ENCODE data around the gene RPS6KL1.

Gene RPS6KL1

GRCh38 chr14:74921987-74922751 is 891 bp downstream of the RPS6KL1 start:
- TF ChIP-seq, protein P1, sequence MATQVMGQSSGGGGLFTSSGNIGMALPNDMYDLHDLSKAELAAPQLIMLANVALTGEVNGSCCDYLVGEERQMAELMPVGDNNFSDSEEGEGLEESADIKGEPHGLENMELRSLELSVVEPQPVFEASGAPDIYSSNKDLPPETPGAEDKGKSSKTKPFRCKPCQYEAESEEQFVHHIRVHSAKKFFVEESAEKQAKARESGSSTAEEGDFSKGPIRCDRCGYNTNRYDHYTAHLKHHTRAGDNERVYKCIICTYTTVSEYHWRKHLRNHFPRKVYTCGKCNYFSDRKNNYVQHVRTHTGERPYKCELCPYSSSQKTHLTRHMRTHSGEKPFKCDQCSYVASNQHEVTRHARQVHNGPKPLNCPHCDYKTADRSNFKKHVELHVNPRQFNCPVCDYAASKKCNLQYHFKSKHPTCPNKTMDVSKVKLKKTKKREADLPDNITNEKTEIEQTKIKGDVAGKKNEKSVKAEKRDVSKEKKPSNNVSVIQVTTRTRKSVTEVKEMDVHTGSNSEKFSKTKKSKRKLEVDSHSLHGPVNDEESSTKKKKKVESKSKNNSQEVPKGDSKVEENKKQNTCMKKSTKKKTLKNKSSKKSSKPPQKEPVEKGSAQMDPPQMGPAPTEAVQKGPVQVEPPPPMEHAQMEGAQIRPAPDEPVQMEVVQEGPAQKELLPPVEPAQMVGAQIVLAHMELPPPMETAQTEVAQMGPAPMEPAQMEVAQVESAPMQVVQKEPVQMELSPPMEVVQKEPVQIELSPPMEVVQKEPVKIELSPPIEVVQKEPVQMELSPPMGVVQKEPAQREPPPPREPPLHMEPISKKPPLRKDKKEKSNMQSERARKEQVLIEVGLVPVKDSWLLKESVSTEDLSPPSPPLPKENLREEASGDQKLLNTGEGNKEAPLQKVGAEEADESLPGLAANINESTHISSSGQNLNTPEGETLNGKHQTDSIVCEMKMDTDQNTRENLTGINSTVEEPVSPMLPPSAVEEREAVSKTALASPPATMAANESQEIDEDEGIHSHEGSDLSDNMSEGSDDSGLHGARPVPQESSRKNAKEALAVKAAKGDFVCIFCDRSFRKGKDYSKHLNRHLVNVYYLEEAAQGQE (IDR thresholded peaks at IDR 0.05; ENCODE audit: low read depth) = no peak

DNA sequence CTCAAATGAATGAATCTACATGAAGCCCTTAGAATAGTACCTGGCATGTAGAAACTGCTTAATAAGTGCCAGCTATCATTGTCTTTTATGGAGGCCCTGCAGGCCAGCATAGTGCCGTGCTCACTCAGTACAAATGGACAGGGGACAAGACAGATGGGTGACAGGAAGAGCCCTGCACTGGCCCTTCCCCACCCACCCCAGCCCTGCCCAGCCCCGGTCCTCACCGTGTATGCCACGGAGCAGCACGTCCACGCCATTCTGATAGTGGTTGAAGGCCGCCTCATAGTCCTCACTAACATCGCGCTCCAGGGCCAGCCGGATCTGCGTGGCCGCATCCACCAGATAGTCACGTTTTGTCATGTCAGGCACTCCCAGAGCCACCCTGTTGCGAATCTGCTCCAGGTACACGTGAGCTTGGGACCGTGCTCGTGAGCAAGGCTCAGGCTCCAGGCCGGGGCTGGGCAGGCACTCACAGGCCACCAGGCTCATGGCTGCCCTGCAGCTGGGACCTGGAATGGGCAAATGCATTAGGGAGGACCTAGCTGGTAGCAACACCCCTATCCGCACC is 1.9 kb downstream of the RPS6KL1 start:
- TF ChIP-seq MAX (IDR thresholded peaks at IDR 0.05) (no peak), YY1 (IDR thresholded peaks at IDR 0.05; ENCODE audit: low read depth) (no peak), FOXM1 (IDR thresholded peaks at IDR 0.05; ENCODE audit: borderline replicate concordance, low read depth) (no peak), NFIC (IDR thresholded peaks at IDR 0.05) (no peak), ZBTB7A (IDR thresholded peaks at IDR 0.05; ENCODE audit: low read depth) (no peak), CEBPB (IDR thresholded peaks at IDR 0.05) (no peak)
- TF ChIP-seq, protein P2, sequence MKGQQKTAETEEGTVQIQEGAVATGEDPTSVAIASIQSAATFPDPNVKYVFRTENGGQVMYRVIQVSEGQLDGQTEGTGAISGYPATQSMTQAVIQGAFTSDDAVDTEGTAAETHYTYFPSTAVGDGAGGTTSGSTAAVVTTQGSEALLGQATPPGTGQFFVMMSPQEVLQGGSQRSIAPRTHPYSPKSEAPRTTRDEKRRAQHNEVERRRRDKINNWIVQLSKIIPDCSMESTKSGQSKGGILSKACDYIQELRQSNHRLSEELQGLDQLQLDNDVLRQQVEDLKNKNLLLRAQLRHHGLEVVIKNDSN (IDR thresholded peaks at IDR 0.05) = no peak

DNA sequence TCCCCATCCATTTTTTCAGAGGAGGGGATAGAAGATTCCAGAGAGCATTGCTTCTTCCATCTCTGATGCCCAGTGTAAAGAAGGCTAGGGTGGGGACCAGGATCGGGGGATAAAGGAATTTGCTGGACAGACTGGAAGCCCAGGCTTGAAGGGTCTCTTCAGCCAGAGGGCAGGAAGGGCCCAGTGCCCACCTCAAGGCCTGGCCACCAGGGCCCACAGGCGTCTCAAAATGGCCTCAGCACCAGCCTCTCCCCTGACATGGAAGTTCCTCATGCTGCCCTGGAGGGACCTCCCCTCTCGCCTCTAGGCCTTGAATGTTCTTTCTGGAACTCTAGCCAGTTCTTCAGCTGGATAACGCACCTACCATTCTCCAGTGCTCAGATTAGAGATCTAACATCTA is 2.8 kb downstream of the RPS6KL1 start:
- no peak for TF ChIP-seq FOXM1 (IDR thresholded peaks at IDR 0.05; ENCODE audit: borderline replicate concordance, low read depth)

DNA sequence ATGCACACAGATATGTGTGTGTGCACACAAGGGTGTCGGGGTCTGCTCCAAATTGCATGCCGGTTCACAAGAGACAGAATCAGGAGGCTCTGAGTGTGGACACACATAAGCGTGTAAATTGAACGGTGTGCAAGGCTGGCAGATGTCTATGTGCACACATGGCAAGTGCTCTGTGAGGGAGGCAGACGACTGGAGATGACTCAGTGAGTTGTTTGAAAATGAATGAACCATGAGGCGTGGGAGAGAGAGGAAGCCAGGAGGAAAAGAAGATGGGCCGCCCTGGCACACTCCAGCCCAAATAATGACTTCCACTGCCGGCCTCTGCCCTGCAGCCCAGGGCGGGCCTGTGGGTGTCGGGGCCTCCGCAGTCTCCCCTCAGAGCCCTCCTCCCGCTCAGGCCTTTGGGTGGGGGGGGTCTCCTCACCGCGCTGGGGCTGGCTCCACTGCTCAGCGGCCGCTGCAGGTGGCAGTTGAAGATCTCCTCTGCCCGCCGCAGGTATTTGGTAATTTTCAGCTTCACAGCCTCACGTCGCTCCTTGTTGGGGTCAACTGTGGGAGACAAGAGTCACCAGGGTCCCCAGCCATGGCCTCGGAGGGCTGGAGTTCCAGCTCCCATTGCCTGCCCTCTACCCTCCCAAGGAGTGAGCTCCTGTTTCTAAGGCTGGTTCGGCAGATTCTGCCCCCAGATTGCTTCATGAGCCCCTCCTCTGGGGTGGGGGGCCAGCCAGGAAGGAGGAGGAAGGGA is 3.5 kb downstream of the RPS6KL1 start:
- TF ChIP-seq NFIC (IDR thresholded peaks at IDR 0.05) (no peak), TAF1 (IDR thresholded peaks at IDR 0.05; ENCODE audit: low read depth) (no peak), TEAD4 (IDR thresholded peaks at IDR 0.05) (no peak), CEBPB (IDR thresholded peaks at IDR 0.05) (no peak), YY1 (IDR thresholded peaks at IDR 0.05; ENCODE audit: low read depth) (no peak), EP300 (IDR thresholded peaks at IDR 0.05; ENCODE audit: borderline replicate concordance) (no peak), MAX (IDR thresholded peaks at IDR 0.05) (no peak), EGR1 (IDR thresholded peaks at IDR 0.05) (no peak), FOXM1 (IDR thresholded peaks at IDR 0.05; ENCODE audit: borderline replicate concordance, low read depth) (no peak), RAD21 (IDR thresholded peaks at IDR 0.05; ENCODE audit: low read depth) (no peak), CREB1 (IDR thresholded peaks at IDR 0.05; ENCODE audit: low read depth) (no peak), TCF12 (IDR thresholded peaks at IDR 0.05; ENCODE audit: low read depth) (no peak), ZBTB7A (IDR thresholded peaks at IDR 0.05; ENCODE audit: low read depth) (no peak)
- TF ChIP-seq, protein P2 (IDR thresholded peaks at IDR 0.05) = no peak
- TF ChIP-seq, protein P1 (IDR thresholded peaks at IDR 0.05; ENCODE audit: low read depth) = no peak

DNA sequence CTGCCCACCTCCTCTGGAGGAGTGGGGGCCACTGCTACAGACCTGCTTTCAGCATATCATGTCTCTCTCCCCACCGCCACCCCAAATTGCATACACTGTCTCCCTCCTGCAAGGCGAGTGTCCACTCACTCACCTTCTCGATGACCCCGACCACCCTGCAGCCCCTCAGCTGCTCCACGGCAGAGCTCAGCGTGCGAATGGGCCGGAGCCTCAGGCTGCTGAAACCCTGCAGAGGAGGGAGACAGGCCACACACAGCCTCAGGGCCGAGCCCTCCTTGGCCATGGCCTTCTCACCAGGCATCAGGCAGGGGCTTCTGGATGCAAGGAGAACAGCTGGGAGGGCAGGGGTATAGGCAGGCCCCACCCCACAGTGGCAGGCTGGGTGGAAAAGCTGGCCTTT is 4.7 kb downstream of the RPS6KL1 start:
- TF ChIP-seq TEAD4 (IDR thresholded peaks at IDR 0.05) (no peak), RAD21 (IDR thresholded peaks at IDR 0.05; ENCODE audit: low read depth) (no peak), TAF1 (IDR thresholded peaks at IDR 0.05; ENCODE audit: low read depth) (no peak), NFIC (IDR thresholded peaks at IDR 0.05) (no peak), FOXM1 (IDR thresholded peaks at IDR 0.05; ENCODE audit: borderline replicate concordance, low read depth) (no peak), YY1 (IDR thresholded peaks at IDR 0.05; ENCODE audit: low read depth) (no peak), EP300 (IDR thresholded peaks at IDR 0.05; ENCODE audit: borderline replicate concordance) (no peak), MAX (IDR thresholded peaks at IDR 0.05) (no peak), CREB1 (IDR thresholded peaks at IDR 0.05; ENCODE audit: low read depth) (no peak), CEBPB (IDR thresholded peaks at IDR 0.05) (no peak)
- TF ChIP-seq, protein P1 (IDR thresholded peaks at IDR 0.05; ENCODE audit: low read depth) = no peak
- TF ChIP-seq, protein P2 (IDR thresholded peaks at IDR 0.05) = no peak

Data from Ishikawa (cell line).